ENCODE measurements around the gene GJB4.
A peak's percentile ranks its signal among the peaks of the same experiment; 100 is the strongest.
"Not testable (repeated sequence)": the region's sequence is repeated elsewhere in the genome, so short reads cannot be mapped to it uniquely, and the experiment has no call there.

The GJB4 gene

DNA sequence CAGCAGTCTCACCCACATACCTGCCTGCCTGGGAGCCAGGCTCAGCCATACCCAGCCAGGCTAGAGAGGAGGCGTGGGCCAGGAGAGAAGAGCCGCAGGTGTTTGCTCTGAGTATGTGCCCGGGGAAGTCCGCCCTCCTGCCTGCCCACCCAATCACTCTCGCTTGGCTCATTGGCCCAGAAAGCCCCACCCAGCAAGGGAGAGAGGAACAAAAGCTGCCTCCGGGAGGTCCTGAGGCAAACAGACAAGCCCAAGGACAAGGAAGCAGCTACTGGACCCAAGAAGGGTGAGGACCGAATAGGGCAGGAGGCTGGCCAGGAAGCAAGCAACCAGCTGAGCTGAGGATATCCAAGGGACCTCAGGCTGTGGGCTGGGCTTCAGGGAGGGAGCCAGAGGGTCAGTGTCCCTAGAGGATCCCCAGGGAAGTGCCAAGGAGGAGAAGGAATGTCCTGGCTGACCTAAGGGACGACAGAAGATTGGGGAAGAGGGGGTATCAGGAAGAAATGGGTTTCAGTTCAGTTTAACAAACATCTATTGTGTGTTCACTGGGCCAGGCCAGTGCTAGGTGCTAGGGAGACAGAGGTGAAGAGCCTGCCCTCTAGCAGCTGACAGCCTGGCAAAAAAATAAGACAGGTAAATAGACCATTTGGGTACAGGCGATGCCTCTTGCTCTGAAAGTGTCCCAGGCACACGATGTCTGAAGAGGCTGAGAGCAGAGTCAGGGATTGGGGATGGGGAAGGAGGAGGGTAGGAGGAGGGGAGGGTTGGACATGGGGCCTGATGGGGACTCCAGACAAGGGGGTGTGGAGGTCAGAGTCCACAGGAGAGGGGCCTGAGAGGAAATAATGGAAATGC lies at the start of gene GJB4:
TSS of gene GJB4 (plus strand) at position 238 of the 855 bp plus-strand sequence. CDS start 1,515 bp downstream, outside the sequence.
- no peak for DNase-seq (ENCODE audit: low spot score)

DNA sequence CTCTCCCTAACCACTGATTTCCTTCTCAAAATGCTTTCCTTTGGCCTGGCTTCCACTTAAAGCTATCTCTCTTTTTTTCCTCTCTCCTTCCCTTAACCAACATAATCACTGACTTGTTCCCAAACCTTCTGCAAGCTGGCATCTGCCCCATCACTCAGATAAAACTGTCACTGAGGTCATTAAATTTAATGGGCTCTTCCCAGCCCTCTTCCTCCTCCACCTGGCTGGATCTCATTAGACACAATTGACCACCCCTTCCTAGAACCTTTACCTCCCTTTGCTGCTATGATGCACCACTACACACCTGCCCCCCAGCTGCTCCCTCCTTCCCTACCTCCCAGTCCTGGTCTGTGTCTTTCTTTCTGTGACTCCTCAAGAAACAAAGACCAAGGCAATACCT lies 48.7 kb upstream of the GJB4 start:
- DNase-seq (ENCODE audit: low spot score): no peak

DNA sequence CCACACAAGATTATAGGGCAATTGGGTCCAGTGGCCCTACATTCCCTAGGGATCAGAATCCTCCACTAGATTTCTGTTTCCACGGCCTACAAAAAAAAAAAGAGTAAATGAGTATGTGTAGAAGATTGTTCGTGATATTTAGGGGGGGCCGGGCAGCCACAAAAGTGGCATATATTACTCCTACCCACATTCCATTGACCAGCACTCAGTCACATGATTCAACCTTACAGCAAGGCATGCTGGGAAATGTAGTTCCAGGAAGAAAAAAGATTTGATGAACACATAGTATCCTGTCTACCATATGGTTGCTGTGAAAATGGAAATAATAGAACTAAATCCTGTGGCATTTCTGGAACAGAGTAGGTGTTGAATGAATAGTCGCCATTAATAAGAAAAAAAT lies 48.1 kb upstream of the GJB4 start:
- no peak for DNase-seq (ENCODE audit: low spot score)

DNA sequence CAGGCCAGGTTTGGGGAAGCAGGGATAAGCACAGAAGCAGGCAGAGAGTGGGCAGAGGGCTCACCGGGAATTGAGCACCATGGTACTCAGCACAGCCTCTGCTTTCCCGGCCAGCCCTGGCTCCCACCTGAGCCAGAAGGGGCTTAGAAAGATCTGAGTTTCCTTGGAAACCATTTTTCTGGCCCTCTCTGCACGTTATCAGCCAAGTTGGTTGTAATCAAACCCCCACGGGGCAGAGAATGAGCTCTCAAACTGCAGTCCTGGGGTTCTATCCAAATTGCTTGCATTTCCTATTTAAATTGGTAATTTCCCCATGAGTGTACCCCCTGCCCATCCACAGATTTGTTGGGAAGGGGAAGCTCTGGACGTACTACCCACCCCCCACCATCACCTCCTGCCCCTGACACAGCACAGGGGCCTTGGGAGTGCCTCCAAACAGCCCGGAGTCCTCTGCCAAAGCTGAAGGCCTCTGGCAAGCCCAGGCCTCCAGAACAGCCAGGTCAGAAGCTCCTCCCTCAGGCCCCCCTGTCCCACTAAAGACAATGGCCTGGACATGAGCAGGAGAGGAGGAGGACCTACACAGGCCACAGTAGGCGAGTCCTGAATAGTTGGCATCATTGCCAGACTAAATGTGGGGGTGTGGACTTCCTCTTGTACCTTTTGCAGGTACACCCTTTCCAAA lies 47.4 kb upstream of the GJB4 start:
- DNase-seq (ENCODE audit: low spot score): no peak

DNA sequence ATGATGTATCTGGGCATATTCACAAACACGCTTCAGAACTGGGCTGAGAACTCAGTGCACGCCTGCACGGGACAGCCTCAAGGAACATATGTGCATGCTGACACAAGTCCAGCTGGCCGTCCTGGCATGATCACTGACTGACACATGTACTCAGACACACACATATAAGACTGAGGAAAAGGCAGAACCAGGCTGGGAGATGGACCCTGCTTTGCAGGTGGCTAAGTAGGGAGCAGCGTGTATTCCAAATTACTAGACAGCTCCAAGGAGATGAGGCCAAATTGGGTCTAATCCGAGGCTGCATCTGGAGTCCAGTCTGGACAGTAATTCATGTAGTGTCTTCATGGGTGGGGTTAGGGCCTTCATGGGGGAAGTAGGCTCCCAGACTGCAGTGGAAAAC lies 46.1 kb upstream of the GJB4 start:
- no peak for DNase-seq (ENCODE audit: low spot score)

DNA sequence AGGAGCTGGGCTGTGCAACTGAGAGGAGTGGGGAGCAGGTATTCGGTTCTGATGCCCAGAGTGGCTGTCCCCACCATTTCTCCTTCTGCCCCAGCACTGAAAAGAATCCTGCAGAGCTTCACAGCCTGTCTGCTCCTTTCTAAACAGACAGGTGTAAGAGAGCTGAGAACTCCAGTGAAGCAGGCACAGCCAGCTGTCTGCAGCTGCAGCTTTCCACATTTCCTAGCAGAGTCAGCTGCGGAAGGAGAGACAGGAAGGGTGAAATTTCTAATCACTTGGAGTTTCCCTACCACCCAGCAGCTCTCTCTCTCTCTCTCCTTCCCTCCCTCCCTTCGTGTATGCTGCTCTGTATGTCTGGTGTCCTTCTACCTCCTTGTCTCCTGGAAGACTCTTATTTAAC lies 45.2 kb upstream of the GJB4 start:
- no peak for DNase-seq (ENCODE audit: low spot score)

DNA sequence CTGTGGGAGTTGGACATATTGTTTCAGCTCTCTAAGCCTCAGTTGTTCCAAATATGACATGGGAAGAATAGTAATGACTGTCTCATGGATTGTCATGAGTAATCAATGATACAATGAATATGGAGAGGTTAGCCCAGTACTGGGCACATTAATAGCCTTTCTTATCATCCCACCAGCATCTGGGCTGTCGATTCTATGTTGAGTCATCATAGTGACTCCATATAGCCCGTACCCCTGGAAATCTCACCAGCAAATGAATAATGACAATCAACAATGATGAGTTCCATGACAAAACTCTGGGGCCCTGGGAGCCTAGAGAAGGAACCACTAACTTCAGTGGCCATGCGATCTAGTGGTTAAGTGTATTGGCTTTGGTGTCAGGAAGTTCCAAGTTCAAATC lies 44.4 kb upstream of the GJB4 start:
- DNase-seq (ENCODE audit: low spot score): no peak

DNA sequence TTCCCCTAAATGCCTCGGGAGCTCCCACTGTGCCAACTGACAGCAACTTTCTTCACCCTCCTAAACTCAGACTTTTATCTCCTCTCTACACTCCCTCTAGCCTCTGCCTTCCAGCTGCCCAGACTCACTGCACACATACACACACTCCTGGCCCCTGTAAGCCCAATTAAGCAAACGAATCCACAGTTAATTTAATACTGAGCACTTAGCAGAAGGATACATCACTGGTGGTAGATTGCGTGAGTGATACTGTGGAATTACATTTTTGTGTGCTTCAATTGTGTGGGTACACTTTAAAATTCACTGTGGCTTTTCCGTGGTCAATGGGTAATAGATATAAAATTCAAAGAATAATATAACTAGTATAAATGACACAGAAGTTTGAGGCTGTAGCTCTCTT lies 38.3 kb upstream of the GJB4 start:
- no peak for DNase-seq (ENCODE audit: low spot score)

DNA sequence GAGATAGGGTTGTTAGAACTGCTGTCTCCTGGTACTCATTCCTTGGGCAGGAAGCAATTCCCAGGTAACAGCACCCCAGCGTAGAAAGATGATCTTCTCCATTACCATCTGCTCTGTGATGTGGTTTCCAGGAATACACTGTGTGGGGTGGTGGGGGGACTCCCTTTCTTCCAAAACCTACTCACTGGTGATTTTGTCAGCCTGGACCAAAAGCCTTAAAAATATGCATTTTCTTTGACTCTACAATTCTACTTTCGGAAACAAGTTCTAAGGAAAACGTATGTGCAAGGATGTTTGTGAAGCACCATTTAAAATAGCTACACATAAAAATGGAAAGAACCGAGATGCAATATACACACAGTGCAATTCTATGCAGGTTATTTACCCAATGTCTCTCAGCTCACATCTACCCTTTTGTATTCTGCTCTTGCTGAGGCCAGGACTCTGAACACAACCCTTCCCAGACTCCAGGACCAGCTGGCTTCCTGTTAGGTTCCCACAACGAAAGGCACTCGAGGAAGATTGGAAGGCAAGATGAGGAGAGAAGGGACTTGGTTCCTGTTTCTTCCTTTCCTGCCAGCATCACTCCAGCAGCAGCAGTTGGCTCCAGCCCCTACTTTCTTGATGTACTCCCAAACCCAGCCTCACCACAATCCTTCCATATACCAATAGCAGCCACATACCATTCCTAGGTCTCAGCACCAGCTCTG lies 37.7 kb upstream of the GJB4 start:
- DNase-seq (ENCODE audit: low spot score): no peak

DNA sequence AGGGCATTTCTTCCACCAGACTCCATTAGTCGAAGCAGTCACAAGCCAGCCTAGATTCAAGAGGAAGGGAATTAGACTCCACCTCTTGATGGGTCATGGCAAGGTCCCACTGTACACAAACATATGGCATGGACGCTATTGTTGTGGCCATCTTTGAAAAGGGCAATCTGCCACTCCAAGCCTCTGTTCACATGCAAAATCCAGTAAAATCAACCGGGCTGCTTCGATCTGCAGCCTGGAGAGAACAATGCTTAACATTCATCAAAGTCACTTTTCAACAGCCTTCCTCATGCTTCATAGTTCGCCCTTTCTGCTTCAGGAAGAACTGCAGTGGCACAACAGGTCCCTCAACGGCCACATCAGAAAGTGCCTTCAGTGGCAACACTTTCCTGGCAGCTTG lies 32.7 kb upstream of the GJB4 start:
- no peak for DNase-seq (ENCODE audit: low spot score)

DNA sequence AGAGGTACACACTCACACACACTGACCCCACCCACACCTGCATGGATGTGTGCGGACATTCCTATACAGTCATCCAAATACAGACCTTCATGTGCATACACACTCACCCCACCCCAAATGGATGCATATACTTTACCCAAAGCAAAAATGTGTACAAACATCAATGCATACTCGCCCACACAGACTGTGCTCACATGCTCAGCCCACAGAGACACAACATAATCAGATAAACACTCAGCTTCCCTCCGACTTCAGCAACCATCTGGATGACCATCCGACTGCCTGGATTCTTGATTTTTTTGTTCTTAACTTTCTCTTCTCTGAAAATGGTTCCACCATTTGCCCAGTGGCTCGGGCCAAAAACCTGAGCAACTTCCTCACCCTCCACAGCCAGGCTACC lies 29.1 kb upstream of the GJB4 start:
- no peak for DNase-seq (ENCODE audit: low spot score)

DNA sequence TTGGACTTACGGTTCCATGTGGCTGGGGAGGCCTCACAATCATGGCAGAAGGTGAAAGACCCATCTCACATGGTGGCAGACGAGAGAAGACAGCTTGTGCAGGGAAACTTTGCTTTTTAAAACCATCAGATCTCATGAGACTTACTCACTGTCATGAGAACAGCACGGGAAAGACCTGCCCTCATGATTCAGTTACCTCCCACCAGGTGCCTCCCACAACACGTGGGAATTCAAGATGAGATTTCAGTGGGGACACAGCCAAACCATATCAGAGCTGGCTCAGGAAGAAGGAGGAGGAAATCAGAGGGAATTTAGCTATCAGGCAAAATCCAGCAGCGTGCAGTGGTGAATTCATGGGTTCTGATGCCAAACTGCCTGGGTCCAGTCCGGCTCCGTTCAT lies 26.7 kb upstream of the GJB4 start:
- not testable (repeated sequence) for DNase-seq (ENCODE audit: low spot score)

DNA sequence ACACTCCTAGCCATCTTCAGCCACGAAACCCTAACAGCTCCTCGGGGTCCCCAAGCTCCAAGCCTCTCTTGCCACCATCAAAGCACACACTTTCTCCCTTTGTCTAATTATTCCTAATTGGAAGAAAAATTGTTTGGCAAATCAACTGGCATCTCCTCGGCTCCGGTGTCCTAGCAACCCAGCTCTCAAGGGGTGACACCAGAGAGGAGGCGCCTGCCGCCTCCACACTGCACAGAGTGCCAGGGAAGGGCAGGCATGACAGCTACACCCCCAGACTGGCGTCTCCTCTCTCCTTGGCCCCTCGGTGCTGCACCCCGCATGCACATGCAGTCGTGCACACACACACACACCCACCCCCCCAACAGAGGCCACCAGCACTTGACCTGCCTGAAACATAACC lies 22.8 kb upstream of the GJB4 start:
- DNase-seq (ENCODE audit: low spot score): no peak

DNA sequence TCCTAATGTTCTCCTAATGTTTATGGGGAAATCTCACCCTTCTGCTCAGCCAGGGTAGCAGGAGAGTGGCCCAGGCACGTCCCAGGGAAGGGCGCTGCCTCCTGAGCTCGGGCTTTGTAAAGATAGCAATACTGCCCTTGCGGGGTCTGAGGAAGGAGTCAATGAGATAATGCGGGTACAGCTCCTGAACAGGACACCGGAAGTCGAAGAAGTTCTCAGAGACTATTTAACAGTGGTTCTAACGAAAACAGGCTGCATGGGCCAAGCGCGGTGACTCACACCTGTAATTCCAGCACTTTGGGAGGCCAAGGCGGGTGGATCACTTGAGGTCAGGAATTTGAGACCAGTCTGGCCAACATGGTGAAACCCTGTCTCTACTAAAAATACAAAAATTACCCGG lies 22.3 kb upstream of the GJB4 start:
- not testable (repeated sequence) for DNase-seq (ENCODE audit: low spot score)

DNA sequence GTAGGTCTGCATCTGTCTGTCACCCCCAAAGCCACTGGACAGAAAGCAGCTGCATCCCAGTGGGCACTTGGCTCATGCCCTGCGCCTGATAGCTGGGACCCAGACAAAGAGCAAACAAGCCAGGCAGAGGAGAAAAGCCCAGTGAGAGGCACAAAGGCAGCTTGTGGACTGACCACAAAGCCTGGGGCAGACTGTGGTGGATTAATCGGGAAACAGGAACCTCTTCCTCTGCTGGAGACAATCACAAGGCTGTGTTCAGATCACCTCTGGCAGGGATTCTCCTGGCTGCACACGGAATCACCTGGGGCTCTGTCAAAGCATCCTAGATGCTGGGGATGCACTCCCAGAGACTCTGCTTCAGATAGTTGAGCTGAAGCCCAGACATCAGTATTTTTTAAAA lies 19.9 kb upstream of the GJB4 start:
- DNase-seq (ENCODE audit: low spot score): no peak

DNA sequence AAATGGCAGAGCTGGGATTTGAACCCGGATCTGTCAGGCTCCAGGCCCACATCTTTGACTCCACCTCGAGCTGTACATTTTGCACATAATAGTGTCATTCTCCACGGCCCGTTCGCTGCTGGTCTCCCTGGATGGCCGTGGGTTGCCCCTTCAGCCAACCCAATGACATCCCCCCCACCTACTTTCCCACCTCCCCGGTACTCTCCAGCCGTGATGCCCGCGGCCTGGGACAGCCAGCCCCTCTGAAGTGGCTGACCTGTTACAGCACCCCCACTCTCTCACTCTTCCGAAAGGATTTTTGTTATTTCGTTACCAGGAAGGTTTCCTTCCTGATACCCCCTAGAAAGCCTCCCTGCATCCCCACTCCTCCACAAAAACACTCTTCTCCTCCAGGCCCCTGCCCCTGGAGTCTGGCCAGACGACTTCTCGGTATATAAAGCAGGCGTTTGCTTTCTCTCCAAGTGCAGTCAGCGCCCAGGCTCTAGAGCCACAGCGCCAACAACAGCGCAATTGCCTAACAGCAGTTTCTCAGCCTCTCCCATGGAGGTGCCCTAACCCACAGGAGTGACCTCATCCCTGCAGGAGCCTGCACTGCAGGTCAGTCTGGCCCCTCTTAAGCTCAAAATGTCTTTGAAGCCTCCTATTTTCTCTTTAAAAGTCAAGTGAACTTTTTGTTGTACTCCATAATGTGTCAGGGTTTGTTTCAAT lies 19.2 kb upstream of the GJB4 start:
- DNase-seq (ENCODE audit: low spot score): no peak

DNA sequence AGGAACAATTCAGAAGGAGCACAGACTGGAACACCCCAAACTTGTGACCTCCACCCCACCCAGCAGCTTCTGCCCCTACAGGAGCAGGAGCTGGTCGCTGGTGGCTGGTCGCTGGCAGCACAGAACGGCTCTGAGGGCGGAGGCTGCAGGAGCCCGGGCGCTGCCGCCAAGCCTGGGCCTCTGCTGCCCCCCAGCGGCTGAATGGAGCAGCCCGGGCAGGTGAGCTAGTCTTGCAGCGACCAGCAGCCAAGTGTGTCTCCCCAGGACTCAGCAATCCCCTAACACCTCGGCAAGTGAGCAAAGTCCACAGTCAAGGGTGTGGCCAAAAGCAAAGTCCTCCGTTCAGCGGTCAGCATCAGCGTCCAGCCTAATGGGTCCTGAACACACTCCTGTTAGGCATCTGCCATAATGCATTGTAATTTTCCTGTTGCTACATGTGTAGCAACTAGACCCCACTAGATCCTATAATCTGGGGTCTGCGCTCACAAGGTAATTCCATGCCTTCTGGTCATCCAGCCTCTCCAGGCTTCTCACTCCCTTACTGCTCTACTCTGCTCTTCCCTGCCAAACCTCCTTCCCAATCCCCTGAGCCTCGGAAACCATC lies 16.8 kb upstream of the GJB4 start:
- DNase-seq (ENCODE audit: low spot score): peak; percentile 29

DNA sequence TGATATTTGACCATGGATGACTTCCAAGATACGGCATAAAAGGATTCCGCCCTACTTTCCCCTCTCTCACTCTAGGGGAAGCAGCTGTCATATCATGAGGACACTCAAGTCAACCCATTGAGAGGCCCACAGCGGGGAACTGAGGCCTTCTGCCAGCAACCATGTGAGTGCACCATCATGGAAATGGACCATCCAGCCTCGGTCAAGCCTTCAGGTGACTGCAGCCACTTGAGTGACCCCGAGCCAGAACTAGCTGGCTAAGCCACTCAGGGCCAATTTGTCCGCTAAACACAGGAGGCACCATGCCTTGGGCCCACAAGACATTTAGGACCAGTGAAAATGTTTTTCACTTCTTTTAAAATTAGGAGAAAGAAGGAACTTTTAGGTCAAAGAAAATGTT lies 15.8 kb upstream of the GJB4 start:
- no peak for DNase-seq (ENCODE audit: low spot score)

DNA sequence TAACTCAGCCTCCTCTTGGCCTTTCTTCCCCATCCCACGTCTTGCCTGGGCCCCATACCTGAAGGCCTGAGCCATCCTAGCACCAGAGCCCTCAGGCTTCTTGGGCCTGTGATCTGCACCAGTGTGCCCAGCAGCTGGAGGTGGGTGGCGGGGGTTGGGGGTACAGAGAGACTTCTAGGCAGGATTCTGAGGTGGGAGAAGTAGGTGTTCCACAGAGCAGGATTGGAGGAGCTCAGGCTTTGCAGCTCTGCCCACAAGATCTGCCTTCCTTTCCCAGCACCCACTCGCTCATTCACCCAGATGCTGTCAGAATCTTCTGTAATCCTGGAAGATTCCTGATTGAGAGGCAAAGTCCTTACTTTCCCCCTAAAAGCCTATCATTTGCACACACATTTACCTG lies 14.7 kb upstream of the GJB4 start:
- DNase-seq (ENCODE audit: low spot score): no peak

DNA sequence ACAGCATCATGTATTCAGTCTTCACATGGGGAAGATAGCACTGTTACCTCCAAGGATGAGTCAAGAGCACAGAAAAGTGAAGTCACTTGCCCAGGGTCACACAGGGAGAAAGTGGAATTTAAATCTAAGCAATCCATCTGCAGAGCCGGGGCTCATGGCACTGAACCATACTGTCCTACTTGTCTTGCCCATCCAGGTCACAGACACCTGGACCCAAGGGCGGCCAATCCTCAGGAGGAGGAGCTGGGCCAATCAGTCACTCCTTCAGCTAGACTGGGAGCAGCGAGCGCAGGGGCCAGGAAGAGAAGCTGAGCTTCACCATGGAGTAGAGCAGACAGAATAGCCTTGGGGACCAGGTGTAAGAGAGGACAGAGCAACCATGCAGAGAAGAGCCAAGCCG lies 13.9 kb upstream of the GJB4 start:
- DNase-seq (ENCODE audit: low spot score): no peak

DNA sequence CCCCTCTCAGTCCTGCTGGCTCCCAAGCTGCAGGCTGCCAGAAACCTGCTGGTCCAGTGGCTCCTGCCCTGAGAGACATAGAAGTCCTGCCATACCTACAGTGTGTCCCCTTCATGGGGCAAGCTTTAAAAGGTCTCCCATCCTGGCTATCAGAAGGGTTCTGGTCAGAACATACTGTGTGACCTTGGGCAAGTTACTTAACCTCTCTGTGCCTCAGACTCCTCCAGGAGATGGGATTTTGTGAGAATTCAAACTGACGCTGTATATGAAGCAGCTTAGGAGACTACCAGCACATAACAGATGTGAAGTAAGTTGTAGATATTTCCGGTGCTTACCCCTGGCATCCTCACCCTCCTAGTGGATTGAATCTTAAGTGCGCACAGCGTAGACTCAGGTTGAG lies 13.4 kb upstream of the GJB4 start:
- DNase-seq (ENCODE audit: low spot score): no peak

Data from pons (tissue), 1 donor.